ENCODE data around the gene ADAMTSL1. TPM values are rescaled to one million over a fixed set of nuclear protein-coding genes. Genes with fewer than 3 reads are reported as not detected.

The ADAMTSL1 gene
- total and polyA plus RNA-seq, 2 of the 13 experiments (the other 11 are each of a cell fraction or from before 2014, with no cell fraction given) = not detected

GRCh38 chr9:18910435-18910834 is 436.5 kb downstream of the ADAMTSL1 start (continued):
- TF ChIP-seq, protein P1, sequence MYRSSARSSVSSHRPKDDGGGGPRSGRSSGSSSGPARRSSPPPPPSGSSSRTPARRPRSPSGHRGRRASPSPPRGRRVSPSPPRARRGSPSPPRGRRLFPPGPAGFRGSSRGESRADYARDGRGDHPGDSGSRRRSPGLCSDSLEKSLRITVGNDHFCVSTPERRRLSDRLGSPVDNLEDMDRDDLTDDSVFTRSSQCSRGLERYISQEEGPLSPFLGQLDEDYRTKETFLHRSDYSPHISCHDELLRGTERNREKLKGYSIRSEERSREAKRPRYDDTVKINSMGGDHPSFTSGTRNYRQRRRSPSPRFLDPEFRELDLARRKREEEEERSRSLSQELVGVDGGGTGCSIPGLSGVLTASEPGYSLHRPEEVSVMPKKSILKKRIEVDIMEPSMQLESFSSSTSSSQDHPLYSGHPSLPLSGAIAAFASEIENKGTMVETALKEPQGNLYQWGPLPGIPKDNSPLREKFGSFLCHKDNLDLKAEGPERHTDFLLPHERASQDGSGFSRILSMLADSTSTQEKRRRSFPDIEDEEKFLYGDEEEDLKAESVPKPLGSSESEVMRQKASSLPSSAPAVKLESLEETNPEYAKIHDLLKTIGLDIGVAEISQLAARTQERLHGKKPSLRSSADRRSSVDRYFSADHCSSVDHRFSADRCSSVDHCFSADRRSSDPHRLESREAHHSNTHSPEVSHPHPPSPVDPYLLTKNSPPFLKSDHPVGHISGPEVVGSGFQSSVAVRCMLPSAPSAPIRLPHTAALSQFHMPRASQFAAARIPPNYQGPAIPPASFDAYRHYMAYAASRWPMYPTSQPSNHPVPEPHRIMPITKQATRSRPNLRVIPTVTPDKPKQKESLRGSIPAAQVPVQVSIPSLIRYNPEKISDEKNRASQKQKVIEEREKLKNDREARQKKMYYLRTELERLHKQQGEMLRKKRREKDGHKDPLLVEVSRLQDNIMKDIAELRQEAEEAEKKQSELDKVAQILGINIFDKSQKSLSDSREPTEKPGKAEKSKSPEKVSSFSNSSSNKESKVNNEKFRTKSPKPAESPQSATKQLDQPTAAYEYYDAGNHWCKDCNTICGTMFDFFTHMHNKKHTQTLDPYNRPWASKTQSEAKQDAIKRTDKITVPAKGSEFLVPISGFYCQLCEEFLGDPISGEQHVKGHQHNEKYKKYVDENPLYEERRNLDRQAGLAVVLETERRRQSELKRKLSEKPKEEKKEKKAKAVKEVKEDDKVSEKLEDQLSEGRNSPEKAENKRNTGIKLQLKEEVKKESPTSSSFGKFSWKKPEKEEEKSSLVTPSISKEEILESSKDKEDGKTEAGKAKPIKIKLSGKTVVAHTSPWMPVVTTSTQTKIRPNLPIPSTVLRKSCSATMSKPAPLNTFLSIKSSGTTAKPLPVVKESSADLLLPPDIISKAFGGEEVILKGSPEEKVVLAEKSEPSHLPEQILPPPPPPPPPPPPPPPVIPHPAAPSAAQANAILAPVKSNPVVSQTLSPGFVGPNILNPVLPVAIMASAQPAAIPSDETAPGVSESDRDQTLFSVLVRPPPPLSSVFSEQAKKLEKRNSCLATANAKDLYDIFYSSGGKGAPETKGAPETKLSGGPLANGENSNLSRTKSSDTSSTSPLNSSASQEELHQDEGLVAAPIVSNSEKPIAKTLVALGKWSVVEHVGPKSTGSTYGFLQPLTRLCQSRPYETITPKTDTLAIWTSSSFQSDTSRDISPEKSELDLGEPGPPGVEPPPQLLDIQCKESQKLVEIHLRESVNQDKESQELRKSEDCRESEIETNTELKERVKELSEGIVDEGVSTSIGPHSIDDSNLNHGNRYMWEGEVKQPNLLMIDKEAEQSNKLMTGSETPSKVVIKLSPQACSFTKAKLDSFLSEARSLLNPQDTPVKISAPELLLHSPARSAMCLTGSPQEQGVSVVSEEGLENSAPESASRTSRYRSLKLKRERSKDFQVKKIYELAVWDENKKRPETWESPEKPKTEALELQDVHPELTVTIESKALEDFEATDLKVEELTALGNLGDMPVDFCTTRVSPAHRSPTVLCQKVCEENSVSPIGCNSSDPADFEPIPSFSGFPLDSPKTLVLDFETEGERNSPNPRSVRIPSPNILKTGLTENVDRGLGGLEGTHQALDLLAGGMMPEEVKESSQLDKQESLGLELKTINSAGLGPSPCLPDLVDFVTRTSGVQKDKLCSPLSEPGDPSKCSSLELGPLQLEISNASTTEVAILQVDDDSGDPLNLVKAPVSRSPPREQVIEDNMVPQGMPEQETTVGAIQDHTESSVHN (CRISPR knock-in tag; IDR thresholded peaks at IDR 0.05) = no peak
- TF ChIP-seq ZNF274 (CRISPR knock-in tag; IDR thresholded peaks at IDR 0.05) (no peak), ZNF788 (CRISPR knock-in tag; IDR thresholded peaks at IDR 0.05; ENCODE audit: borderline replicate concordance) (no peak), HIVEP1 (CRISPR knock-in tag; IDR thresholded peaks at IDR 0.05) (no peak), NFE2L2 (IDR thresholded peaks at IDR 0.05; ENCODE audit: low read length) (no peak), DNMT3B (CRISPR knock-in tag; conservative IDR thresholded peaks at IDR 0.05) (no peak), ZNF282 (IDR thresholded peaks at IDR 0.05; ENCODE audit: partially characterized antibody) (no peak), CENPX (CRISPR knock-in tag; IDR thresholded peaks at IDR 0.05) (no peak), NR2F2 (IDR thresholded peaks at IDR 0.05; ENCODE audit: borderline replicate concordance, low read depth) (no peak), ZNF589 (CRISPR knock-in tag; conservative IDR thresholded peaks at IDR 0.05) (no peak)
- TF ChIP-seq, protein P2, sequence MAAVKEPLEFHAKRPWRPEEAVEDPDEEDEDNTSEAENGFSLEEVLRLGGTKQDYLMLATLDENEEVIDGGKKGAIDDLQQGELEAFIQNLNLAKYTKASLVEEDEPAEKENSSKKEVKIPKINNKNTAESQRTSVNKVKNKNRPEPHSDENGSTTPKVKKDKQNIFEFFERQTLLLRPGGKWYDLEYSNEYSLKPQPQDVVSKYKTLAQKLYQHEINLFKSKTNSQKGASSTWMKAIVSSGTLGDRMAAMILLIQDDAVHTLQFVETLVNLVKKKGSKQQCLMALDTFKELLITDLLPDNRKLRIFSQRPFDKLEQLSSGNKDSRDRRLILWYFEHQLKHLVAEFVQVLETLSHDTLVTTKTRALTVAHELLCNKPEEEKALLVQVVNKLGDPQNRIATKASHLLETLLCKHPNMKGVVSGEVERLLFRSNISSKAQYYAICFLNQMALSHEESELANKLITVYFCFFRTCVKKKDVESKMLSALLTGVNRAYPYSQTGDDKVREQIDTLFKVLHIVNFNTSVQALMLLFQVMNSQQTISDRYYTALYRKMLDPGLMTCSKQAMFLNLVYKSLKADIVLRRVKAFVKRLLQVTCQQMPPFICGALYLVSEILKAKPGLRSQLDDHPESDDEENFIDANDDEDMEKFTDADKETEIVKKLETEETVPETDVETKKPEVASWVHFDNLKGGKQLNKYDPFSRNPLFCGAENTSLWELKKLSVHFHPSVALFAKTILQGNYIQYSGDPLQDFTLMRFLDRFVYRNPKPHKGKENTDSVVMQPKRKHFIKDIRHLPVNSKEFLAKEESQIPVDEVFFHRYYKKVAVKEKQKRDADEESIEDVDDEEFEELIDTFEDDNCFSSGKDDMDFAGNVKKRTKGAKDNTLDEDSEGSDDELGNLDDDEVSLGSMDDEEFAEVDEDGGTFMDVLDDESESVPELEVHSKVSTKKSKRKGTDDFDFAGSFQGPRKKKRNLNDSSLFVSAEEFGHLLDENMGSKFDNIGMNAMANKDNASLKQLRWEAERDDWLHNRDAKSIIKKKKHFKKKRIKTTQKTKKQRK (IDR thresholded peaks at IDR 0.05; ENCODE audit: low read length) = no peak
- TF ChIP-seq, protein P3, sequence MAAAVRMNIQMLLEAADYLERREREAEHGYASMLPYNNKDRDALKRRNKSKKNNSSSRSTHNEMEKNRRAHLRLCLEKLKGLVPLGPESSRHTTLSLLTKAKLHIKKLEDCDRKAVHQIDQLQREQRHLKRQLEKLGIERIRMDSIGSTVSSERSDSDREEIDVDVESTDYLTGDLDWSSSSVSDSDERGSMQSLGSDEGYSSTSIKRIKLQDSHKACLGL (CRISPR knock-in tag; IDR thresholded peaks at IDR 0.05) = no peak
- TF ChIP-seq, protein P4, sequence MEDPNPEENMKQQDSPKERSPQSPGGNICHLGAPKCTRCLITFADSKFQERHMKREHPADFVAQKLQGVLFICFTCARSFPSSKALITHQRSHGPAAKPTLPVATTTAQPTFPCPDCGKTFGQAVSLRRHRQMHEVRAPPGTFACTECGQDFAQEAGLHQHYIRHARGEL (CRISPR knock-in tag; IDR thresholded peaks at IDR 0.05) = no peak

Measured in HepG2 (cell line).